Measurements from ENCODE around the gene ALG14.

DNA sequence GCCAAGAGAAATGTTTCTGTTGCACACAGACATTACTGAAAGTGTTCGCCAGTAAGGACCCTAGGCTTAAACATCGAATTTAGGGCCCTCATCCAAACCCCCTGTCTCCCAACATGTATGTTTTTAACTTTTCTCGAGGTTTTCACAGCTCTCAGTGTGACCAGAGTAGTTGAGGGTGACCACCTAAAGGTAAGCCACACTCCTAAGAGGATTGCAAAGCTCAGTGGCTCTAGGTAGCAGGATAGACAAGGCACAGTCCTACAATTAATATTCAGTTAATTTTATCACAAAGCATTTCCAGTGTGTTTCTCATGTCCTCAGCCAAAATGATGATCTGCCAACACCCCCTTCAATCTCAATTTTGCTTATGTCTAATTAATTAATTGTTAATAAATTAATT lies 695 bp upstream of the ALG14 start:
- TF ChIP-seq, protein P1, sequence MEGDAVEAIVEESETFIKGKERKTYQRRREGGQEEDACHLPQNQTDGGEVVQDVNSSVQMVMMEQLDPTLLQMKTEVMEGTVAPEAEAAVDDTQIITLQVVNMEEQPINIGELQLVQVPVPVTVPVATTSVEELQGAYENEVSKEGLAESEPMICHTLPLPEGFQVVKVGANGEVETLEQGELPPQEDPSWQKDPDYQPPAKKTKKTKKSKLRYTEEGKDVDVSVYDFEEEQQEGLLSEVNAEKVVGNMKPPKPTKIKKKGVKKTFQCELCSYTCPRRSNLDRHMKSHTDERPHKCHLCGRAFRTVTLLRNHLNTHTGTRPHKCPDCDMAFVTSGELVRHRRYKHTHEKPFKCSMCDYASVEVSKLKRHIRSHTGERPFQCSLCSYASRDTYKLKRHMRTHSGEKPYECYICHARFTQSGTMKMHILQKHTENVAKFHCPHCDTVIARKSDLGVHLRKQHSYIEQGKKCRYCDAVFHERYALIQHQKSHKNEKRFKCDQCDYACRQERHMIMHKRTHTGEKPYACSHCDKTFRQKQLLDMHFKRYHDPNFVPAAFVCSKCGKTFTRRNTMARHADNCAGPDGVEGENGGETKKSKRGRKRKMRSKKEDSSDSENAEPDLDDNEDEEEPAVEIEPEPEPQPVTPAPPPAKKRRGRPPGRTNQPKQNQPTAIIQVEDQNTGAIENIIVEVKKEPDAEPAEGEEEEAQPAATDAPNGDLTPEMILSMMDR (IDR thresholded peaks at IDR 0.05; ENCODE audit: borderline replicate concordance, extremely low read depth, low read length, poor library complexity, severe bottlenecking) = no peak
- no peak for TF ChIP-seq EZH2 (IDR thresholded peaks at IDR 0.05; ENCODE audit: borderline replicate concordance, low read depth, low read length, severe bottlenecking)

All from DND-41 (cell line).